PC-3 (cell line): ENCODE measurements around the gene CFL2. TPM values are rescaled to one million over a fixed set of nuclear protein-coding genes. Genes with fewer than 3 reads are reported as not detected.

Experiments
- ATAC-seq: fragments of 200-7000 bp; cut with Tn5 transposase; 2 replicates; pipeline ENCODE4 v1.9.1; 2020; ENCODE audit warnings: mild to moderate bottlenecking, moderate library complexity
- BruUV-seq: library from RNA; stranded (reverse); fragments of 400-500 nt; replicated peaks from 2 replicates; lab custom pipeline; 2021; lab: Mats Ljungman, UMichigan
- CTCF ChIA-PET: fragments of 300-600 bp; sonication (Branson Sonifier 250); formaldehyde crosslinking; loops from one replicate; lab custom pipeline; 2022; ENCODE audit warnings: antibody characterized with exemption; lab: Charles Lee
- POLR2A ChIA-PET: fragments of 300-600 bp; sonication (Branson Sonifier 250); formaldehyde crosslinking; loops from one replicate; lab custom pipeline; 2022; ENCODE audit warnings: antibody characterized with exemption; ENCODE audit not compliant: unreplicated experiment; lab: Charles Lee
- DNase-seq: peaks from one replicate; pipeline ENCODE4 v3.0.0-alpha.2; 2015
- H2AFZ ChIP-seq: fragments of 300-600 bp; sonication (generic); 2 replicates; pipeline ENCODE4 v1.6.0; 2016; ENCODE audit warnings: antibody characterized with exemption, low read length
- H3F3A ChIP-seq: fragments of 300-600 bp; sonication (generic); one replicate; pipeline ENCODE4 v1.6.0; 2017; ENCODE audit warnings: antibody characterized with exemption, low read length, control low read depth, mild to moderate bottlenecking; ENCODE audit not compliant: unreplicated experiment
- H3K27ac ChIP-seq: fragments of 300-600 bp; sonication (generic); 2 replicates; pipeline ENCODE4 v1.5.1; 2016; ENCODE audit warnings: mild to moderate bottlenecking, low read length
- H3K27me3 ChIP-seq: fragments of 300-600 bp; sonication (generic); 2 replicates; pipeline ENCODE4 v1.6.1; 2016; ENCODE audit warnings: low read length, mixed read lengths
- H3K36me3 ChIP-seq: fragments of 300-600 bp; sonication (generic); 2 replicates; pipeline ENCODE4 v1.6.1; 2016; ENCODE audit warnings: low read depth, mixed run types, low read length, mixed read lengths
- H3K4me1 ChIP-seq: fragments of 300-600 bp; sonication (generic); 2 replicates; pipeline ENCODE4 v1.5.1; 2016; ENCODE audit warnings: low read length; ENCODE audit not compliant: insufficient read depth
- H3K4me2 ChIP-seq: fragments of 300-600 bp; sonication (generic); 2 replicates; pipeline ENCODE4 v1.6.0; 2016; ENCODE audit warnings: low read length
- H3K4me3 ChIP-seq: fragments of 300-600 bp; sonication (generic); 2 replicates; pipeline ENCODE4 v1.5.1; 2016; ENCODE audit warnings: mild to moderate bottlenecking, low read length, mixed read lengths
- H3K79me2 ChIP-seq: fragments of 300-600 bp; sonication (generic); 2 replicates; pipeline ENCODE4 v1.6.1; 2017; ENCODE audit warnings: low read length, mixed read lengths
- H3K9ac ChIP-seq: fragments of 300-600 bp; sonication (generic); 2 replicates; pipeline ENCODE4 v1.6.0; 2016; ENCODE audit warnings: mild to moderate bottlenecking, low read length
- H3K9me2 ChIP-seq: fragments of 300-600 bp; sonication (generic); replicated peaks from 2 replicates; pipeline ENCODE4 v1.6.1; 2016; ENCODE audit warnings: mixed run types, low read length, mixed read lengths
- H3K9me3 ChIP-seq: fragments of 300-600 bp; sonication (generic); 2 replicates; pipeline ENCODE4 v1.6.1; 2016; ENCODE audit warnings: low read length, mixed read lengths
- H4K20me1 ChIP-seq: fragments of 300-600 bp; sonication (generic); 2 replicates; pipeline ENCODE4 v1.6.1; 2016; ENCODE audit warnings: low read length, mixed read lengths
- EZH2 ChIP-seq: fragments of 300-600 bp; sonication (generic); IDR thresholded peaks from one replicate; pipeline ENCODE4 v1.6.1; 2017; ENCODE audit warnings: antibody characterized with exemption, mild to moderate bottlenecking, low read length; ENCODE audit not compliant: unreplicated experiment
- EZH2phosphoT487 ChIP-seq: fragments of 300-600 bp; sonication (generic); IDR thresholded peaks from 2 replicates; pipeline ENCODE4 v1.6.1; 2018; ENCODE audit warnings: mild to moderate bottlenecking, antibody characterized with exemption, low read length, borderline replicate concordance
- intact Hi-C: fragments of 100-400 bp; cut with micrococcal nuclease; formaldehyde crosslinking; loops from 2 replicates; pipeline ENCODE4 v1.9.0; 2023
- total RNA-seq: library from RNA; depleted of rRNA; stranded (reverse); fragments of >200 nt; gene quantifications from 2 replicates; pipeline ENCODE4 v1.2.3, GENCODE V29; 2014
- TF ChIP-seq, protein P1 (sequence below): fragments of 300-600 bp; sonication (generic); conservative IDR thresholded peaks from 2 replicates; pipeline ENCODE4 v1.5.1; 2017; ENCODE audit warnings: antibody characterized with exemption, low read depth, mild to moderate bottlenecking, low read length

Gene CFL2
- total RNA-seq, 1 experiment from 2014 or later, result 88.4 TPM

DNA sequence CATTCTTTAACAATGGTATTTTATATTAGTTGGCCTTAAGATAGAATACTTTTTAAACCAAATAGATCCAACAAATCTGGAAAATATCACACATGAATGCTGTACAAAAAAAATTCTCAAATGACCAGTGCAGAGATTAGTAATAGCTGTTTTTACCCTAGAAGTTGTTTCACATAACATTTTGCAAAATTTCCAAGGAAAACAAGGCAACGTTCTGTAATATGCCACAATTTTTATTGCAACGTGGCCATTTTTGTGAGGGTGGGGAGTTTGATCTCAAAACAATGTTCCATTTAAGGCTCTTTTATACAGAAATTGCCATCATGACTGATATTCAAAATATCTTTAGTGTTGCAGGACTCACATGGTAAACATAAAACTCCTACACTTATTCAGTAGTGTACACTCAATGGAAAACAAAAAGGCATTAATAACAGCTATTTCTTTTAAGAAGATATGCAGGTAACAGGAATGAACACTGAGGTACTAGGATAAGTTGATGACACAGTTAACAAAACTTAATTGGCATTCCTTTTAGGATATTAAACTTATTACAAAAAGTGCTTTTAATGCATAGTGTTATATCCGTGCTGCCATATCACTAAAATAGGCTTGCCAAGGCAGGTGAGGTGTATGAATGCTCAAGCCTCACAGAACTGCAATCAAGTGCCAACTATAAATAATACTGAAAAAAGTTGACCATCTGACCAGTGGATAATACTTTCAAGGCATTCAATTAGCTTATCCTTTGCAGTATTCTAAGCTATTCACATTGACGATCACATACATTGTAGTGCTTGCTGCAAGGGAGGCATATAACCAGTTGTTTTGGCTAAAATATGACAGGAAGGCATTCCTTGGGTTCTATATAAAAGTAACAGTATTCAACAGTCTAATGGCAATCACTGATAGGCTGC lies 2.3 kb downstream of the CFL2 start:
- H3K79me2 ChIP-seq, result peaks cover 36% of the 10 kb centered on the region
- BruUV-seq, result no TSS peak
- CTCF ChIA-PET, result interaction anchor here (0.6 kb wide), 1 partner anchor 30 kb away, joined by 3 read pairs; no protein-coding TSS in a partner anchor
- intact Hi-C loops, result no loop called here
- TF ChIP-seq, protein P1, sequence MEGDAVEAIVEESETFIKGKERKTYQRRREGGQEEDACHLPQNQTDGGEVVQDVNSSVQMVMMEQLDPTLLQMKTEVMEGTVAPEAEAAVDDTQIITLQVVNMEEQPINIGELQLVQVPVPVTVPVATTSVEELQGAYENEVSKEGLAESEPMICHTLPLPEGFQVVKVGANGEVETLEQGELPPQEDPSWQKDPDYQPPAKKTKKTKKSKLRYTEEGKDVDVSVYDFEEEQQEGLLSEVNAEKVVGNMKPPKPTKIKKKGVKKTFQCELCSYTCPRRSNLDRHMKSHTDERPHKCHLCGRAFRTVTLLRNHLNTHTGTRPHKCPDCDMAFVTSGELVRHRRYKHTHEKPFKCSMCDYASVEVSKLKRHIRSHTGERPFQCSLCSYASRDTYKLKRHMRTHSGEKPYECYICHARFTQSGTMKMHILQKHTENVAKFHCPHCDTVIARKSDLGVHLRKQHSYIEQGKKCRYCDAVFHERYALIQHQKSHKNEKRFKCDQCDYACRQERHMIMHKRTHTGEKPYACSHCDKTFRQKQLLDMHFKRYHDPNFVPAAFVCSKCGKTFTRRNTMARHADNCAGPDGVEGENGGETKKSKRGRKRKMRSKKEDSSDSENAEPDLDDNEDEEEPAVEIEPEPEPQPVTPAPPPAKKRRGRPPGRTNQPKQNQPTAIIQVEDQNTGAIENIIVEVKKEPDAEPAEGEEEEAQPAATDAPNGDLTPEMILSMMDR, result no peak
- TF ChIP-seq EZH2, result no peak
- no peak for TF ChIP-seq EZH2phosphoT487
- peaks cover 33% of the 10 kb centered on the region for H3K4me1 ChIP-seq
- H3K4me2 ChIP-seq, result peak overlapping the region; percentile 44
- H3K9me2 ChIP-seq, result no peaks in the 10 kb centered on the region
- H3K9me3 ChIP-seq, result no peaks in the 10 kb centered on the region
- no peak for ATAC-seq
- no peak for DNase-seq
- POLR2A ChIA-PET, result no interaction called here
- peaks cover 8% of the 10 kb centered on the region; the same call in 1 of the 2 replicates for H3K36me3 ChIP-seq
- H3F3A ChIP-seq, result no peaks in the 10 kb centered on the region
- H3K4me3 ChIP-seq, result 0 out of 2 replicates have a peak overlapping the region, but pooled peaks have one; percentile 24
- no peaks in the 10 kb centered on the region for H3K27me3 ChIP-seq
- H2AFZ ChIP-seq, result no peak overlapping the region
- H3K9ac ChIP-seq, result no peak overlapping the region
- H3K27ac ChIP-seq, result no peak overlapping the region
- peaks cover 5% of the 10 kb centered on the region; the same call in 1 of the 2 replicates for H4K20me1 ChIP-seq

DNA sequence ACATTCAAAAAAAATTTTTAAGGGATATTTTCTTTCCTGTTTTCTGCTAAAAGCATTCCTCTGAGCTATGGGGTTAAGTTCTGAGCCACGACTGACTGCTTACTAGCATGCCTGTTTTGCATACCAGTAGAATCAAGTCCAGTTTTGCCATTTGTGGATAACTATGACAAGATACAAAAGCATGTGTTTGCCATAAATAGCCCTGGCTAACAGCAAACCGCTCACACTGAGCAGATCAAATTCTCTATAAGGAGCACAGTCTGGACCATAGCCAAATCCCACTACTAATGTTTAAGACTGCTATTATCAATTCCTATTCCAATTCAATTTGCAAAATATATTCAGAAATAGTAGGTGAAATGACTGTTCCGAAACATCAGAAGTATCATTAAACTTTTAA lies 3.2 kb downstream of the CFL2 start:
- POLR2A ChIA-PET, result no interaction called here
- ATAC-seq (no peak), DNase-seq (peak; percentile 33)
- Histone ChIP-seq H3K27ac (no peak overlapping the region), H3K36me3 (peaks cover 8% of the 10 kb centered on the region; the same call in 1 of the 2 replicates), H3K4me2 (peak overlapping the region; percentile 44; the same call in 1 of the 2 replicates), H3K4me3 (no peak overlapping the region), H4K20me1 (peaks cover 5% of the 10 kb centered on the region; the same call in 1 of the 2 replicates), H3K27me3 (no peaks in the 10 kb centered on the region), H2AFZ (no peak overlapping the region), H3K79me2 (peaks cover 36% of the 10 kb centered on the region), H3K9ac (no peak overlapping the region), H3K4me1 (peaks cover 33% of the 10 kb centered on the region), H3K9me3 (no peaks in the 10 kb centered on the region), H3K9me2 (no peaks in the 10 kb centered on the region), H3F3A (no peaks in the 10 kb centered on the region)
- CTCF ChIA-PET, result no interaction called here
- no TSS peak for BruUV-seq
- intact Hi-C loops, result no loop called here
- TF ChIP-seq EZH2, result no peak
- TF ChIP-seq EZH2phosphoT487, result no peak
- TF ChIP-seq, protein P1, result no peak

DNA sequence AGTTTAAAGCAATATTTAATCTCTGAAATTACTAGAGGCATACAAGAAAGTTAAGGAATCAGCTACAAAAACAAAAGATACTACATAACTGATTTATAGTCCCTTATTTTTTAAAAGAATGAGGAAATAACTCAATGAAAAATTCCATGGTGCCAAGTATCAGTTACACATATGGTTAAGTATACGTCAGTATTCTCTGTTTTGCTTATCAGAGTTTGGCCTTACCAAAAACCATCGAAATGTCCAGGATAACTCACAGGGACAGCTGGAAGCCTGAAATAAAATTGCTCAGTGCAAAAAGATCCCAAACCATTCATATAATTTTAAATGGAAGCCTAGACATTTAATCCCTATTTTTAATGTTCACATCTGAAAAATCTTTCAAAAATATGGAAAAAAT lies 3.6 kb downstream of the CFL2 start:
- peak overlapping the region; percentile 44; the same call in 1 of the 2 replicates for H3K4me2 ChIP-seq
- ATAC-seq, result no peak
- H3K9ac ChIP-seq, result no peak overlapping the region
- CTCF ChIA-PET, result no interaction called here
- intact Hi-C loops, result no loop called here
- H3K9me3 ChIP-seq, result no peaks in the 10 kb centered on the region
- H4K20me1 ChIP-seq, result peaks cover 5% of the 10 kb centered on the region; the same call in 1 of the 2 replicates
- POLR2A ChIA-PET, result no interaction called here
- H3K27me3 ChIP-seq, result no peaks in the 10 kb centered on the region
- peaks cover 36% of the 10 kb centered on the region for H3K79me2 ChIP-seq
- H3K36me3 ChIP-seq, result peaks cover 8% of the 10 kb centered on the region; the same call in 1 of the 2 replicates
- no TSS peak for BruUV-seq
- H3K27ac ChIP-seq, result no peak overlapping the region
- H3K4me1 ChIP-seq, result peaks cover 33% of the 10 kb centered on the region
- TF ChIP-seq, protein P1, result no peak
- TF ChIP-seq EZH2 (no peak), EZH2phosphoT487 (no peak)
- no peak overlapping the region for H2AFZ ChIP-seq
- H3K4me3 ChIP-seq, result no peak overlapping the region
- DNase-seq, result no peak
- no peaks in the 10 kb centered on the region for H3K9me2 ChIP-seq
- no peaks in the 10 kb centered on the region for H3F3A ChIP-seq
